ENCODE results near the gene OLFM2. TPM values are rescaled to one million over a fixed set of nuclear protein-coding genes. Genes with fewer than 3 reads are reported as not detected.

Gene OLFM2
- total and polyA plus RNA-seq, 2 of the 4 experiments (the other 2 are of a cell fraction) = 2.7 to 5.1 TPM

- H3K79me1 ChIP-seq (ENCODE audit: low read depth in 1 of 2, low read length in 2 of 2) = no peaks in the 10 kb centered on the region
- no peak overlapping the region for H2BK120ac ChIP-seq (ENCODE audit: low read depth, low read length)
- no peak overlapping the region for H4K91ac ChIP-seq (ENCODE audit: insufficient read depth, low read depth, low read length)
- in situ Hi-C loops (cut with MboI; ENCODE audit: low sequenced_read_pairs) = no loop called here
- no peaks in the 10 kb centered on the region for H3K27me3 ChIP-seq (ENCODE audit: control insufficient read depth, insufficient read depth, low read length)
- H3K27ac ChIP-seq (ENCODE audit: insufficient read depth, low read length) = no peak overlapping the region
- intact Hi-C loops (cut with micrococcal nuclease) = no loop called here
- H3K4me1 ChIP-seq (ENCODE audit: control insufficient read depth, insufficient read depth, low read length) = peaks cover 2% of the 10 kb centered on the region; the same call in 1 of the 2 replicates
- H4K5ac ChIP-seq (ENCODE audit: low read depth, low read length) = no peak overlapping the region
- no peak overlapping the region for H3K14ac ChIP-seq (replicated peaks; ENCODE audit: low read depth, low read length)
- POLR2A ChIA-PET (ENCODE audit: unreplicated experiment) = interaction anchor here (0.6 kb wide), 1 partner anchor 17 kb away, joined by 4 read pairs; no protein-coding TSS in a partner anchor
- H2AFZ ChIP-seq (replicated peaks; ENCODE audit: low read length, poor library complexity) = no peak overlapping the region
- no peak overlapping the region for H2AK9ac ChIP-seq (replicated peaks; ENCODE audit: low read depth, low read length, poor library complexity)
- H3K4me3 ChIP-seq (ENCODE audit: insufficient read depth, low read depth, low read length) = no peak overlapping the region
- WGBS, 2 experiments (ENCODE audit: extremely low coverage in 2 of 2, insufficient read length in 1 of 2) = 90% methylated on average over 2 of the region's 9 CpGs; no CpG with 5 or more reads in 1 of the 2 experiments
- no peak overlapping the region for H4K8ac ChIP-seq (ENCODE audit: low read depth in 2 of 2, low read length in 2 of 2)
- H3K9me3 ChIP-seq (ENCODE audit: control insufficient read depth, insufficient read depth, low read length) = peaks cover 5% of the 10 kb centered on the region; the same call in 1 of the 2 replicates
- H3K18ac ChIP-seq (ENCODE audit: low read depth, low read length) = no peak overlapping the region
- no peak overlapping the region for H2BK20ac ChIP-seq (ENCODE audit: low read depth, low read length)
- no peak overlapping the region for H2AK5ac ChIP-seq (ENCODE audit: low read depth, low read length)
- H3K23ac ChIP-seq (ENCODE audit: low read depth, low read length) = no peak overlapping the region
- ATAC-seq (ENCODE audit: low read depth) (no peak), DNase-seq (no peak)
- H3K9ac ChIP-seq (ENCODE audit: low read depth, low read length) = no peak overlapping the region
- no peak overlapping the region for H3K56ac ChIP-seq (ENCODE audit: extremely low read depth, insufficient read depth, low read length)
- no peak overlapping the region for H3K4me2 ChIP-seq (ENCODE audit: low read depth, low read length)
- H3K9me1 ChIP-seq (ENCODE audit: insufficient read depth, low read length) = no peaks in the 10 kb centered on the region
- H4K20me1 ChIP-seq (ENCODE audit: insufficient read depth, low read length) = no peaks in the 10 kb centered on the region; the same call in 1 of the 2 replicates
- no peak overlapping the region for H3K4ac ChIP-seq (ENCODE audit: low read depth, low read length)
- no peak for TF ChIP-seq NFE2L2 (IDR thresholded peaks at IDR 0.05; ENCODE audit: low read depth, low read length)
- TF ChIP-seq RCOR1 (IDR thresholded peaks at IDR 0.05; ENCODE audit: insufficient replicate concordance, low read length) = no peak
- no peak for TF ChIP-seq CEBPB (IDR thresholded peaks at IDR 0.05; ENCODE audit: low read depth, low read length)
- no peak for TF ChIP-seq BHLHE40 (IDR thresholded peaks at IDR 0.05; ENCODE audit: low read depth, low read length)
- H2BK5ac ChIP-seq (ENCODE audit: low read depth, low read length, poor library complexity, severe bottlenecking) = no peak overlapping the region
- no TSS peak for BruUV-seq (replicated peaks)
- CTCF ChIA-PET = no interaction called here
- H2BK15ac ChIP-seq (ENCODE audit: low read depth, low read length) = no peak overlapping the region
- H3K36me3 ChIP-seq (ENCODE audit: control insufficient read depth, insufficient read depth, low read length) = no peaks in the 10 kb centered on the region
- dilution Hi-C loops (cut with HindIII; ENCODE audit: low sequenced_read_pairs, unreplicated experiment) = no loop called here
These were observed 54.6 kb downstream of the OLFM2 start for GRCh38 chr19:9881720-9882119.
